Testis (tissue), 3 donors: Measurements from ENCODE around the gene KRT77. TPM values are rescaled to one million over a fixed set of nuclear protein-coding genes. Genes with fewer than 3 reads are reported as not detected.

ENCODE experiments used
- DNase-seq: peaks from one replicate; pipeline ENCODE4 v3.0.0-alpha.2; 2019
- H3K27ac ChIP-seq, 2 donors: fragments of 200-600 bp; sonication (generic); one replicate each; pipeline ENCODE4 v1.5.1; 2019
- H3K27me3 ChIP-seq: fragments of 200-600 bp; sonication (generic); one replicate; pipeline ENCODE4 v1.5.1; 2019
- H3K36me3 ChIP-seq: fragments of 200-600 bp; sonication (generic); one replicate; pipeline ENCODE4 v1.5.1; 2017; ENCODE audit warnings: low read depth; ENCODE audit errors: missing control alignments
- H3K4me1 ChIP-seq: fragments of 200-600 bp; sonication (generic); one replicate; pipeline ENCODE4 v1.5.1; 2019
- H3K4me3 ChIP-seq, 2 donors: fragments of 200-600 bp; sonication (generic); one replicate each; pipeline ENCODE4 v1.5.1; 2017 to 2019
- H3K9me3 ChIP-seq: fragments of 200-600 bp; sonication (generic); one replicate; pipeline ENCODE4 v1.5.1; 2017
- CTCF ChIP-seq, 3 experiments: fragments of 450-650 bp in 2 of 3; fragments of 200-600 bp in 1 of 3; sonication (generic) in 1 of 3; IDR thresholded peaks; one replicate each; pipeline ENCODE4 v1.5.1; 2016 to 2019; ENCODE audit warnings: antibody characterized with exemption in 3 of 3, mild to moderate bottlenecking in 2 of 3, moderate library complexity in 1 of 3
- POLR2A ChIP-seq: fragments of 450-650 bp; IDR thresholded peaks from one replicate; pipeline ENCODE4 v1.6.1; 2017; ENCODE audit warnings: antibody characterized with exemption, mild to moderate bottlenecking, moderate library complexity
- WGBS, 2 donors: methylation state at CpG; one replicate each; pipeline ENCODE4 v1.1.5; 2018; 5-methylcytosine and 5-hydroxymethylcytosine counted together
- intact Hi-C: fragments of 100-400 bp; cut with DNase I; formaldehyde crosslinking; loops from one replicate; pipeline ENCODE4 v1.15.1; 2023; ENCODE audit warnings: low total_unique reads
- polyA plus RNA-seq: library from polyadenylated mRNA; stranded (reverse); fragments of 350-450 nt; fragmentation: Illumina TruSeq; extraction: RNeasy Lipid Tissue Mini Kit (QIAGEN cat#74804); gene quantifications from one replicate; pipeline ENCODE4 v1.2.3, GENCODE V29; 2014; ENCODE audit warnings: low read depth, low replicate concordance; ENCODE audit not compliant: insufficient read depth
- total RNA-seq, 2 donors: library from RNA; depleted of rRNA; stranded (reverse); fragments of >200 nt; gene quantifications; one replicate each; pipeline ENCODE4 v1.2.3, GENCODE V29; 2016

The KRT77 gene
- total and polyA plus RNA-seq, 3 donors from 2014 or later = 0.33 to 0.74 TPM; not detected in 1

- Histone ChIP-seq H3K9me3 (no peaks in the 10 kb centered on the region), H3K27ac (no peak overlapping the region), H3K27me3 (no peaks in the 10 kb centered on the region), H3K4me3 (no peak overlapping the region), H3K4me1 (no peaks in the 10 kb centered on the region), H3K36me3 (no peaks in the 10 kb centered on the region)
- TF ChIP-seq CTCF (IDR thresholded peaks at IDR 0.05) (no peak), POLR2A (no peak)
- WGBS, 2 donors = 85 to 86% methylated on average over 3 of the region's 3 CpGs
- intact Hi-C loops = no loop called here
- no peak for DNase-seq
Measured at GRCh38 chr12:52661668-52662067, 41.7 kb downstream of the KRT77 start.

GRCh38 chr12:52660934-52661499 is 42.3 kb downstream of the KRT77 start:
- Histone ChIP-seq H3K4me3 (no peak overlapping the region), H3K27me3 (no peaks in the 10 kb centered on the region), H3K9me3 (no peaks in the 10 kb centered on the region), H3K27ac (no peak overlapping the region), H3K36me3 (no peaks in the 10 kb centered on the region), H3K4me1 (no peaks in the 10 kb centered on the region)
- no peak for TF ChIP-seq CTCF (IDR thresholded peaks at IDR 0.05)
- no peak for TF ChIP-seq POLR2A
- intact Hi-C loops = no loop called here
- DNase-seq = no peak
- 85 to 89% methylated on average over 3 of the region's 3 CpGs for WGBS, 2 donors

DNA sequence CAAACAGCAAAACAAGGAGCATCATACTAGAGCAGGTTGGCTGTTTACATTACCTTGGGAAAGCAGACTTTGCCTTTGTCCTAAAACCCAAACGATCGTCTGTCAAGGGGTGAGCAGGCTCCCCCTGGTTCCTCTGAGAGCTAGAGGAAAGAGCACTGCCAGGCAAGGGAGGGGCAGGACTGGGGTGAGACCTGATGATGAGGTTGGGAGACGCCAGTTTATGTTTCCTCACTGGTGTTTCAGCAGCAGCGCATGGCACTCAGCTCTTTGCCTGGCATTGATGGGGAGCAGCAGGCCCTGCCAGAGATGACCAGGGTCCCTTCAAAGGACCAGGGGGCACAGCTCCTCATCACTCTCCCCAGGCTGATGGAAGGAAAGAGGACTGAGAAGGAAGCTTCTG is 43.4 kb downstream of the KRT77 start:
- no peak overlapping the region for H3K27ac ChIP-seq
- H3K36me3 ChIP-seq = no peaks in the 10 kb centered on the region
- no peaks in the 10 kb centered on the region for H3K9me3 ChIP-seq
- DNase-seq = no peak
- WGBS, 2 donors = 89 to 95% methylated on average over 4 of the region's 4 CpGs
- H3K4me3 ChIP-seq = no peak overlapping the region
- H3K4me1 ChIP-seq = no peaks in the 10 kb centered on the region
- intact Hi-C loops = no loop called here
- no peaks in the 10 kb centered on the region for H3K27me3 ChIP-seq
- TF ChIP-seq POLR2A (no peak), CTCF (IDR thresholded peaks at IDR 0.05) (no peak)

- Histone ChIP-seq H3K27ac (no peak overlapping the region), H3K4me3 (no peak overlapping the region), H3K9me3 (no peaks in the 10 kb centered on the region), H3K4me1 (no peaks in the 10 kb centered on the region), H3K27me3 (no peaks in the 10 kb centered on the region), H3K36me3 (no peaks in the 10 kb centered on the region)
- TF ChIP-seq CTCF (IDR thresholded peaks at IDR 0.05) (no peak), POLR2A (no peak)
- no peak for DNase-seq
- intact Hi-C loops = no loop called here
- WGBS, 2 donors = 78 to 90% methylated on average over 7 of the region's 7 CpGs
Measured at GRCh38 chr12:52659395-52659794, 43.9 kb downstream of the KRT77 start.

- no peaks in the 10 kb centered on the region for H3K27me3 ChIP-seq
- TF ChIP-seq CTCF (IDR thresholded peaks at IDR 0.05) (no peak), POLR2A (no peak)
- no peak for DNase-seq
- intact Hi-C loops = no loop called here
- H3K4me1 ChIP-seq = no peaks in the 10 kb centered on the region
- no peak overlapping the region for H3K27ac ChIP-seq
- H3K4me3 ChIP-seq = no peak overlapping the region
- whole genome bisulfite sequencing, 2 donors = 87 to 91% methylated on average over 3 to 4 of the region's 4 CpGs
- H3K36me3 ChIP-seq = no peaks in the 10 kb centered on the region
- no peaks in the 10 kb centered on the region for H3K9me3 ChIP-seq
Measured at GRCh38 chr12:52658196-52658595, 45.1 kb downstream of the KRT77 start.
